ENCODE data around the gene CORIN.
"Not testable (repeated sequence)": the region's sequence is repeated elsewhere in the genome, so short reads cannot be mapped to it uniquely, and the experiment has no call there.

CORIN gene

GRCh38 chr4:47763279-47763678 is 74.6 kb downstream of the CORIN start:
- TF ChIP-seq EZH2 (optimal IDR thresholded peaks at IDR 0.05; ENCODE audit: low read depth, low read length) (no peak), EZH2phosphoT487 (IDR thresholded peaks at IDR 0.05; ENCODE audit: low read length) (no peak)
- TF ChIP-seq, protein P1, sequence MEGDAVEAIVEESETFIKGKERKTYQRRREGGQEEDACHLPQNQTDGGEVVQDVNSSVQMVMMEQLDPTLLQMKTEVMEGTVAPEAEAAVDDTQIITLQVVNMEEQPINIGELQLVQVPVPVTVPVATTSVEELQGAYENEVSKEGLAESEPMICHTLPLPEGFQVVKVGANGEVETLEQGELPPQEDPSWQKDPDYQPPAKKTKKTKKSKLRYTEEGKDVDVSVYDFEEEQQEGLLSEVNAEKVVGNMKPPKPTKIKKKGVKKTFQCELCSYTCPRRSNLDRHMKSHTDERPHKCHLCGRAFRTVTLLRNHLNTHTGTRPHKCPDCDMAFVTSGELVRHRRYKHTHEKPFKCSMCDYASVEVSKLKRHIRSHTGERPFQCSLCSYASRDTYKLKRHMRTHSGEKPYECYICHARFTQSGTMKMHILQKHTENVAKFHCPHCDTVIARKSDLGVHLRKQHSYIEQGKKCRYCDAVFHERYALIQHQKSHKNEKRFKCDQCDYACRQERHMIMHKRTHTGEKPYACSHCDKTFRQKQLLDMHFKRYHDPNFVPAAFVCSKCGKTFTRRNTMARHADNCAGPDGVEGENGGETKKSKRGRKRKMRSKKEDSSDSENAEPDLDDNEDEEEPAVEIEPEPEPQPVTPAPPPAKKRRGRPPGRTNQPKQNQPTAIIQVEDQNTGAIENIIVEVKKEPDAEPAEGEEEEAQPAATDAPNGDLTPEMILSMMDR (IDR thresholded peaks at IDR 0.05; ENCODE audit: low read length) = no peak

DNA sequence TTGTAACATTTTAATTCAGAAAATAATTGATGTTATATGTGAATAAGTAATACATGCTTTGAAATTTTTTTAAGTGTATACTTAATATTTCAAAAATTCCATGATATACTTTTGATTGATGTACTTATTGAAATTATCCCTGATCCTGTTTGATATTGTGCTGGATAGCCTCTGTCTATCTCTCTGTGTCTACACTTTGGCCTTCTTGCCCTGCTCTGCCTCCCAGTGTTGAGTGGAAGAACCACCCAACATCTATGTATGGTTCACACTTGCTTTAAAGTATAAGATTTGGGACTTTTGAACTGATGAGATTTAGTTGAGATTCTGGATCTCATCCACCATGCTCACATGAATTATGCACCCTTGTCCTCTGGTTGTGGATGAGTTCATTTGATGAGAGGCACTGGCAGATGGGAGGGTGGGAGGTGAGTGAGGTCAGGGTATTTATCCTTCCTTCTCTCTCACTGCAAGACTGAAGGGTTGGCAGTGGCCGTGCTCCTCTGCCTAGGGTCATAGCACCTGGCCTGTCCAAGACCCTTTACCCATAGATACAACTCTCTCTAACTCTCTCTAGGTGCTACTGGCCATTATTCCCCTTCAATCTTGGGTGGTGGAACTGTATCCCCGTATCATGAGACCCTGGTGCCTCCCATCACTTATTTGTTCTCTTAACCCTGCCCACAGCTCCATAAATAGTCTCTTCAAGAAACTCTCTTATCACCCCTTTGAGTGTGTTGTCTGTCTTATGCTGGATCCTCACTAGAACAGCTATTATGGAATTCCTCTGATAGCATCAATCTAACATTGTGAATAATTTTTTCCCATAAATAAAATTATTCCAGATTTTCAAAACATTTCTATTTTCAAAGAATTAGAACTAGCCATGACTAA is 75.2 kb downstream of the CORIN start:
- no peak overlapping the region for H3K4me2 ChIP-seq (ENCODE audit: low read depth, low read length)
- H4K20me1 ChIP-seq (ENCODE audit: insufficient read depth, low read length) = no peaks in the 10 kb centered on the region
- no peak for DNase-seq
- H3K9ac ChIP-seq (ENCODE audit: low read length) = no peak overlapping the region
- no peaks in the 10 kb centered on the region for H3K4me1 ChIP-seq (ENCODE audit: low read length)
- no peak overlapping the region for H3K4me3 ChIP-seq (ENCODE audit: low read length)
- H3K9me3 ChIP-seq (replicated peaks; ENCODE audit: insufficient read depth, low read length) = no peaks in the 10 kb centered on the region
- H3K27ac ChIP-seq (ENCODE audit: low read length) = no peak overlapping the region
- no peak overlapping the region for H2AFZ ChIP-seq (ENCODE audit: low read length)
- no peaks in the 10 kb centered on the region for H3K9me2 ChIP-seq (replicated peaks; ENCODE audit: insufficient read depth, low read length)
- no peaks in the 10 kb centered on the region for H3K79me2 ChIP-seq (ENCODE audit: low read length)
- H3K36me3 ChIP-seq (replicated peaks; ENCODE audit: insufficient read depth, low read length) = no peaks in the 10 kb centered on the region
- no peaks in the 10 kb centered on the region for H3F3A ChIP-seq (ENCODE audit: insufficient read depth, low read length)
- TF ChIP-seq, protein P1 (IDR thresholded peaks at IDR 0.05; ENCODE audit: low read length) = no peak
- TF ChIP-seq EZH2phosphoT487 (IDR thresholded peaks at IDR 0.05; ENCODE audit: low read length) (no peak), EZH2 (optimal IDR thresholded peaks at IDR 0.05; ENCODE audit: low read depth, low read length) (no peak)
- H3K27me3 ChIP-seq (replicated peaks; ENCODE audit: insufficient read depth, low read length) = no peaks in the 10 kb centered on the region

More at GRCh38 chr4:47763279-47763678, 74.6 kb downstream of the CORIN start:
- H3K27me3 ChIP-seq (replicated peaks; ENCODE audit: insufficient read depth, low read length) = no peaks in the 10 kb centered on the region
- no peak overlapping the region for H3K27ac ChIP-seq (ENCODE audit: low read length)
- no peak for DNase-seq
- H3K9me2 ChIP-seq (replicated peaks; ENCODE audit: insufficient read depth, low read length) = no peaks in the 10 kb centered on the region
- H3K9ac ChIP-seq (ENCODE audit: low read length) = no peak overlapping the region
- no peak overlapping the region for H3K4me2 ChIP-seq (ENCODE audit: low read depth, low read length)
- H3K9me3 ChIP-seq (replicated peaks; ENCODE audit: insufficient read depth, low read length) = no peaks in the 10 kb centered on the region
- H3F3A ChIP-seq (ENCODE audit: insufficient read depth, low read length) = no peaks in the 10 kb centered on the region
- no peak overlapping the region for H3K4me3 ChIP-seq (ENCODE audit: low read length)
- no peaks in the 10 kb centered on the region for H3K36me3 ChIP-seq (replicated peaks; ENCODE audit: insufficient read depth, low read length)
- no peaks in the 10 kb centered on the region for H3K4me1 ChIP-seq (ENCODE audit: low read length)
- no peaks in the 10 kb centered on the region for H4K20me1 ChIP-seq (ENCODE audit: insufficient read depth, low read length)
- H3K79me2 ChIP-seq (ENCODE audit: low read length) = no peaks in the 10 kb centered on the region
- no peak overlapping the region for H2AFZ ChIP-seq (ENCODE audit: low read length)

GRCh38 chr4:47753316-47753715 is 84.6 kb downstream of the CORIN start:
- not testable (repeated sequence) for H3K4me2 ChIP-seq (ENCODE audit: low read depth, low read length); H3K79me2 ChIP-seq (ENCODE audit: low read length); H3K9me3 ChIP-seq (replicated peaks; ENCODE audit: insufficient read depth, low read length); H3K27ac ChIP-seq (ENCODE audit: low read length); H3K9ac ChIP-seq (ENCODE audit: low read length); H3K4me1 ChIP-seq (ENCODE audit: low read length); H3K9me2 ChIP-seq (replicated peaks; ENCODE audit: insufficient read depth, low read length); DNase-seq; H3K36me3 ChIP-seq (replicated peaks; ENCODE audit: insufficient read depth, low read length); H3F3A ChIP-seq (ENCODE audit: insufficient read depth, low read length); H2AFZ ChIP-seq (ENCODE audit: low read length); H4K20me1 ChIP-seq (ENCODE audit: insufficient read depth, low read length); H3K4me3 ChIP-seq (ENCODE audit: low read length); H3K27me3 ChIP-seq (replicated peaks; ENCODE audit: insufficient read depth, low read length)

- no peak overlapping the region for H3K4me2 ChIP-seq (ENCODE audit: low read depth, low read length)
- no peaks in the 10 kb centered on the region for H3K9me2 ChIP-seq (replicated peaks; ENCODE audit: insufficient read depth, low read length)
- no peaks in the 10 kb centered on the region for H3K36me3 ChIP-seq (replicated peaks; ENCODE audit: insufficient read depth, low read length)
- no peak overlapping the region for H3K4me3 ChIP-seq (ENCODE audit: low read length)
- no peak overlapping the region for H3K9ac ChIP-seq (ENCODE audit: low read length)
- no peaks in the 10 kb centered on the region for H3K27me3 ChIP-seq (replicated peaks; ENCODE audit: insufficient read depth, low read length)
- no peak for DNase-seq
- TF ChIP-seq EZH2phosphoT487 (IDR thresholded peaks at IDR 0.05; ENCODE audit: low read length) (no peak), EZH2 (optimal IDR thresholded peaks at IDR 0.05; ENCODE audit: low read depth, low read length) (no peak)
- TF ChIP-seq, protein P1 (IDR thresholded peaks at IDR 0.05; ENCODE audit: low read length) = no peak
- H3F3A ChIP-seq (ENCODE audit: insufficient read depth, low read length) = no peaks in the 10 kb centered on the region
- no peak overlapping the region for H2AFZ ChIP-seq (ENCODE audit: low read length)
- H4K20me1 ChIP-seq (ENCODE audit: insufficient read depth, low read length) = no peaks in the 10 kb centered on the region
- no peak overlapping the region for H3K27ac ChIP-seq (ENCODE audit: low read length)
- no peaks in the 10 kb centered on the region for H3K4me1 ChIP-seq (ENCODE audit: low read length)
- H3K9me3 ChIP-seq (replicated peaks; ENCODE audit: insufficient read depth, low read length) = no peaks in the 10 kb centered on the region
- no peaks in the 10 kb centered on the region for H3K79me2 ChIP-seq (ENCODE audit: low read length)
Observed at GRCh38 chr4:47752214-47752613, 85.7 kb downstream of the CORIN start.

Measured in MM.1S (cell line).